GM18907 (cell line): ENCODE results near the gene INAVA.
"Not testable (repeated sequence)": the region's sequence is repeated elsewhere in the genome, so short reads cannot be mapped to it uniquely, and the experiment has no call there.

Experiments used
- ATAC-seq: cut with Tn5 transposase; IDR thresholded peaks from one replicate; pipeline ENCODE4 v1.9.1; 2021; ENCODE audit warnings: mild to moderate bottlenecking, moderate library complexity; ENCODE audit not compliant: unreplicated experiment

INAVA gene

GRCh38 chr1:200917291-200917817 lies 22.7 kb downstream of the INAVA start:
- ATAC-seq, result no peak

GRCh38 chr1:200918006-200918405 lies 23.3 kb downstream of the INAVA start:
- ATAC-seq, result no peak

- ATAC-seq, result no peak
Measured at GRCh38 chr1:200919386-200919785, 24.7 kb downstream of the INAVA start.

GRCh38 chr1:200921571-200922110 lies 26.9 kb downstream of the INAVA start:
- no peak for ATAC-seq

GRCh38 chr1:200922406-200922805 lies 27.7 kb downstream of the INAVA start:
- ATAC-seq, result no peak

- ATAC-seq, result no peak
Measured at GRCh38 chr1:200923601-200924000, 28.9 kb downstream of the INAVA start.

GRCh38 chr1:200925831-200926230 lies 31.1 kb downstream of the INAVA start:
- ATAC-seq, result no peak

- ATAC-seq, result no peak
Measured at GRCh38 chr1:200929530-200930278, 35.0 kb downstream of the INAVA start.

GRCh38 chr1:200930285-200930684 lies 35.6 kb downstream of the INAVA start:
- not testable (repeated sequence) for ATAC-seq

GRCh38 chr1:200931776-200932175 lies 37.1 kb downstream of the INAVA start:
- ATAC-seq, result no peak

GRCh38 chr1:200934676-200935245 lies 40.1 kb downstream of the INAVA start:
- ATAC-seq, result no peak

- ATAC-seq, result not testable (repeated sequence)
Measured at GRCh38 chr1:200935286-200935962, 40.7 kb downstream of the INAVA start.

GRCh38 chr1:200938955-200939354 lies 44.3 kb downstream of the INAVA start:
- no peak for ATAC-seq

- no peak for ATAC-seq
Measured at GRCh38 chr1:200945111-200945510, 50.4 kb downstream of the INAVA start.

- no peak for ATAC-seq
Measured at GRCh38 chr1:200947059-200947566, 52.4 kb downstream of the INAVA start.

- ATAC-seq, result no peak
Measured at GRCh38 chr1:200949626-200950025, 54.9 kb downstream of the INAVA start.

GRCh38 chr1:200951016-200951415 lies 56.3 kb downstream of the INAVA start:
- no peak for ATAC-seq

- no peak for ATAC-seq
Measured at GRCh38 chr1:200954434-200954833, 59.7 kb downstream of the INAVA start.

GRCh38 chr1:200958597-200958996 lies 63.9 kb downstream of the INAVA start:
- no peak for ATAC-seq

- no peak for ATAC-seq
Measured at GRCh38 chr1:200959411-200959921, 64.8 kb downstream of the INAVA start.
